GM12801 (cell line): Measurements from ENCODE around the gene RAPGEF5.

ENCODE experiments used
- TF ChIP-seq, protein P1 (sequence below): IDR thresholded peaks from one replicate; pipeline ENCODE4 v1.5.1; 2011; ENCODE audit warnings: control low read depth; ENCODE audit not compliant: insufficient read length; ENCODE audit errors: extremely low read depth

RAPGEF5 gene

DNA sequence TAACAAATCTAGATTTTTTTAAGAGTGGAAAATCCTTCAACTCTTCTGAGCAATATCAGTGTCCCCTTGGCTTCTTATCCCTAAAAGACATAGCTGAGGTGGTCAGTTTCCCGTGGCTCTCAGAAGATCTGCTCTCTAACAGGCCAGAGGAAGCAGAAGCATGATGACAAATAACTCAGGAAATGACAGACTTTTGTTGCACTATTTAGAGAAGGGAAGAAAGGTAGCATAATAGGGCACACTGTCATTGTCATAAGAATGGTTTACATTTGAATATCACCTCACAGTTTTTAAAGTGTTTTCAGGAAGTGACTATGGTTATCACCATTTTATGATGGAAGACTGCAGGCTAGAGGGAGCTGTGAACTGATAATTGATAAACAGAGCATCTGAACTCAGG lies 33.6 kb upstream of the RAPGEF5 start:
- TF ChIP-seq, protein P1, sequence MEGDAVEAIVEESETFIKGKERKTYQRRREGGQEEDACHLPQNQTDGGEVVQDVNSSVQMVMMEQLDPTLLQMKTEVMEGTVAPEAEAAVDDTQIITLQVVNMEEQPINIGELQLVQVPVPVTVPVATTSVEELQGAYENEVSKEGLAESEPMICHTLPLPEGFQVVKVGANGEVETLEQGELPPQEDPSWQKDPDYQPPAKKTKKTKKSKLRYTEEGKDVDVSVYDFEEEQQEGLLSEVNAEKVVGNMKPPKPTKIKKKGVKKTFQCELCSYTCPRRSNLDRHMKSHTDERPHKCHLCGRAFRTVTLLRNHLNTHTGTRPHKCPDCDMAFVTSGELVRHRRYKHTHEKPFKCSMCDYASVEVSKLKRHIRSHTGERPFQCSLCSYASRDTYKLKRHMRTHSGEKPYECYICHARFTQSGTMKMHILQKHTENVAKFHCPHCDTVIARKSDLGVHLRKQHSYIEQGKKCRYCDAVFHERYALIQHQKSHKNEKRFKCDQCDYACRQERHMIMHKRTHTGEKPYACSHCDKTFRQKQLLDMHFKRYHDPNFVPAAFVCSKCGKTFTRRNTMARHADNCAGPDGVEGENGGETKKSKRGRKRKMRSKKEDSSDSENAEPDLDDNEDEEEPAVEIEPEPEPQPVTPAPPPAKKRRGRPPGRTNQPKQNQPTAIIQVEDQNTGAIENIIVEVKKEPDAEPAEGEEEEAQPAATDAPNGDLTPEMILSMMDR, result no peak

DNA sequence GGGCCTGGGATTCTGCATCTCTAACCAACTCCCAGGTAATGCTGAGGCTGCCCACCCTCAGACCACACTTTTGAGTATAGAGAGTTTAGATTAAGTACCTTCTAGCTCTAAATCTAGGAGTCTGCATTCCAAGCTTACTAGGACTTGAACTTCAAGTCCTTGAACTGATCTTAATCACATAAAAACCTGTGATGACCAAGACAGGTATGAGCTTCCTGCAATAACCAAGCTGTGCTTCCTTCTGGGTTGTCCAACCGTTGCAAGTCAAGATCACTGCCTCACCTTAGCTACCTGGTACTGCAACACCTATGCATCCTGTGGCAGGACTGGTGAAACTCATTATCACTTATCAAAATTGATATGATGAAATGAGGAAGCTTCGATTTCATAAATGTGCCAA lies 32.9 kb upstream of the RAPGEF5 start:
- TF ChIP-seq, protein P1, result no peak

DNA sequence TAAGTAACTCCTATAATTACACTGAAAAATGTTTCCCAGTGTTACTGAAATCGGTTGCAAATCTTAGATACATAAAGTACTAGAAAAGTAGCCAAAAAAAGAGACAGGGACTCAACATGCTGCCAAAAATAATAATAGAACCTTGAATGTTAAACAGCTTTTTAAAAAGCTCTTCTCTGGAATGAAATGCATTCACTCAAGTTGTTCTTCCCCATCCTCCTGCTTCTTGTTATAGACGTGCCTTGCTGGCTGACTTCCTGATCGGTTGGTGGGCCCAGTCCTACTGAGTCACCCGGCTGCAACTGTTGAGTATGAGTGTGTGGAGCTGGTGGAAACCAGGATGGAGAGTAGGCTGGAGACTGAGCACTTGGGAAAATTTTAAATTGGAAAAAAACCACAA lies 30.6 kb upstream of the RAPGEF5 start:
- TF ChIP-seq, protein P1, result no peak

DNA sequence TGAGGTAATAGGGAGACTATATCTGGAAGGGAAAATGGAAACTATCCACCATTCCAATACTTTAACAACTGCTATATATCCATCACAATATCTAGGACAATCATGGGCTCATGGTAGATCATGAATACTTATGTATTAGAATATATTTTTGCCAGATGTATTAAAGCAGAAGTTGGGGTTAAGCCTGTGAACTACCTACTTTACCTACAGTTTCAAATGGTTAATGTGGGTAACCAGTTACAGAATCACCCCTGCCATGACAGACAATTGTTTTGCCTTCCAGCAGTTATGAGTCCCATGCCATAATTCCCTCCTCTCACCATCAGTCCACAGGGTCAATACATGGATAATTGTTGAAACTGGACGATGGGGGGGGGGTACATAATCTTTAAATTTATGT lies 29.9 kb upstream of the RAPGEF5 start:
- TF ChIP-seq, protein P1, result no peak

DNA sequence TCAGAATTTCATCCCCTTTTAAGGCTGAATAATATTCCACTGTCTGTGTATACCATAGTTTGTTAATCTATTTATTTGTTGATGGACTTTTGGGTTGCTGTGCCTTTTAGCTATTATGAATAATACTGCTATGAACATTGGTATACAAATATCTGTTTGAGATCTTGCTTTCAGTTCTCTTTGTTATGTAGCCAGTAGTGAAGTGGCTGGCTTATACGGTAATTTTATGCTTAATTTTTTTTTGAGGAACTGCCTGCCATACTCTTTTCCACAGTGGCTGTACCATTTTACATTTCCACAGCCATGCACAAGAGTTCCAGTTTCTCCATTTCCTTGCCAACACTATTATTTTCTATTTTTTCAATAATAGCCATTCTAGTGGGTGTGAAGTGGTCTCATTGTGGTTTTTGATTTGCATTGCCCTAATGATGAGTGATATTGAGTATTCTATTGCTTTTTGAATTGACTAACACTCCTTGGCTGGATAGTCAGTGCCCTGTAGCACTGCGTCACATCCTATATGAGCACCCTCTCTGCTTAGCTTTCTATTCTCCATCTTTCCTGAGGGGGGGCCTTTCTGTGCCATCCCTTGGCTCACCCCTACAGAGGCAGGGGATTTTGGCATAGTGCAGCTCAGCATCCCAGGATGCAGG lies 29.4 kb upstream of the RAPGEF5 start:
- TF ChIP-seq, protein P1, result no peak

DNA sequence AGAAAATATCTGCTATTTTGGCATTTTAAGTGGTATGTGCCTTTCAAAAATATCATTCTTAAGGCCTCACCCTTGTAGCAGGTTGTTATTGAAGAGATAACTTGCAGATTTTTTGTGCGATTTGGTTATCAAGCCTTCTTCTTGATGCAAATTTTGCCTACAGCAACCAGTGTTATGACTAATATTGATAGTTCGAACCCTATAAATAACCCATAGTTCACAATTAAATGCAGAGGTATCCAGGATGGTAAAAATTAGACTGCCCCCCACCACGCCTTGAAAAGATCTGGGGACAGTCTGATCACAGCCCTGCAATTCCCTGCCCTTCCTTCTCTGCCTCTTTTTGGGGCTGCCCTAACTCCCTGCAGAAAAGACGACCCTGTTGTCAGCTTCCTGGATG lies 28.4 kb upstream of the RAPGEF5 start:
- TF ChIP-seq, protein P1, result no peak

DNA sequence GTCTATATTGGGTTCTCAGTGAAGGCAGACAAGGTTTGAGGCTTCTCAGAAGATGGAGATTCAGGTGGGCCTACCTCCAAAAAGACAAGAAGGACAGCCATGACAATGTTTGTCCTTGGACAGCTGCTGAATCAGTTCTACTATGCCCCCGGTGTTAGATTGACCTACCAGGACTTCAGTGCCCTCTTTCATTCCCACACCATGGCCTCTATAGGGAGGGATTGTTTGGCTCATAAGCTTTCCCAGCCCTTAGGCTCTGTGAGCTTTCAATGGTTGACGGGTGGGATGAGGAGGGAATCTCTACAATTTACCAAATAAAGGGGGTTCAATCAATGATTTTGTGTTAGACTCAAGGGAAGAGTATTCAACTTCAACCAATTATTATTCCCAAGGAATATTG lies 23.4 kb upstream of the RAPGEF5 start:
- TF ChIP-seq, protein P1, result no peak
